Left ventricle myocardium inferior (tissue), 1 donor: ENCODE data around the gene RAB7A. TPM values are rescaled to one million over a fixed set of nuclear protein-coding genes. Genes with fewer than 3 reads are reported as not detected.

Experiments used
- DNase-seq: peaks from one replicate; pipeline ENCODE4 v3.0.0-alpha.2; 2020
- H3K27ac ChIP-seq: fragments of 200-600 bp; replicated peaks from 2 replicates; pipeline ENCODE4 v1.8.0; 2021
- H3K27me3 ChIP-seq: fragments of 200-600 bp; 2 replicates; pipeline ENCODE4 v1.8.0; 2021; ENCODE audit warnings: low read depth
- H3K36me3 ChIP-seq: fragments of 200-600 bp; 2 replicates; pipeline ENCODE4 v1.8.0; 2021
- H3K4me1 ChIP-seq: fragments of 200-600 bp; 2 replicates; pipeline ENCODE4 v1.8.0; 2021
- H3K4me3 ChIP-seq: fragments of 200-600 bp; 2 replicates; pipeline ENCODE4 v1.8.0; 2021; ENCODE audit warnings: mild to moderate bottlenecking, moderate library complexity
- H3K9me3 ChIP-seq: fragments of 200-600 bp; replicated peaks from 2 replicates; pipeline ENCODE4 v1.8.0; 2021
- intact Hi-C: fragments of 100-400 bp; cut with micrococcal nuclease; formaldehyde crosslinking; loops from one replicate; pipeline ENCODE4 v1.11.0; 2022
- total RNA-seq: library from RNA; stranded (reverse); fragmentation: NEBNext Ultra II Directional; extraction: Animal tissue kit (Norgen Biotek cat#: 25700); gene quantifications from one replicate; pipeline ENCODE4 v1.2.1, GENCODE V29; 2021
- TF ChIP-seq, protein P1 (sequence below): fragments of 200-600 bp; IDR thresholded peaks from 2 replicates; pipeline ENCODE4 v1.8.0; 2021; ENCODE audit warnings: antibody characterized with exemption, mild to moderate bottlenecking, borderline replicate concordance
- donor health status: DM: no; HTN: yes; CAD: no; lungs with severe emphysema.

RAB7A gene
- total RNA-seq, 1 donor from 2014 or later = 242 TPM

- H3K4me1 ChIP-seq = peaks cover 18% of the 10 kb centered on the region
- intact Hi-C loops = no loop called here
- no peak overlapping the region for H3K27ac ChIP-seq
- H3K36me3 ChIP-seq = no peaks in the 10 kb centered on the region
- H3K9me3 ChIP-seq = no peaks in the 10 kb centered on the region
- H3K27me3 ChIP-seq = no peaks in the 10 kb centered on the region
- TF ChIP-seq, protein P1, sequence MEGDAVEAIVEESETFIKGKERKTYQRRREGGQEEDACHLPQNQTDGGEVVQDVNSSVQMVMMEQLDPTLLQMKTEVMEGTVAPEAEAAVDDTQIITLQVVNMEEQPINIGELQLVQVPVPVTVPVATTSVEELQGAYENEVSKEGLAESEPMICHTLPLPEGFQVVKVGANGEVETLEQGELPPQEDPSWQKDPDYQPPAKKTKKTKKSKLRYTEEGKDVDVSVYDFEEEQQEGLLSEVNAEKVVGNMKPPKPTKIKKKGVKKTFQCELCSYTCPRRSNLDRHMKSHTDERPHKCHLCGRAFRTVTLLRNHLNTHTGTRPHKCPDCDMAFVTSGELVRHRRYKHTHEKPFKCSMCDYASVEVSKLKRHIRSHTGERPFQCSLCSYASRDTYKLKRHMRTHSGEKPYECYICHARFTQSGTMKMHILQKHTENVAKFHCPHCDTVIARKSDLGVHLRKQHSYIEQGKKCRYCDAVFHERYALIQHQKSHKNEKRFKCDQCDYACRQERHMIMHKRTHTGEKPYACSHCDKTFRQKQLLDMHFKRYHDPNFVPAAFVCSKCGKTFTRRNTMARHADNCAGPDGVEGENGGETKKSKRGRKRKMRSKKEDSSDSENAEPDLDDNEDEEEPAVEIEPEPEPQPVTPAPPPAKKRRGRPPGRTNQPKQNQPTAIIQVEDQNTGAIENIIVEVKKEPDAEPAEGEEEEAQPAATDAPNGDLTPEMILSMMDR = no peak
- no peak overlapping the region for H3K4me3 ChIP-seq
- no peak for DNase-seq
These were observed 116.2 kb downstream of the RAB7A start for GRCh38 chr3:128841926-128842920.

- H3K27me3 ChIP-seq = no peaks in the 10 kb centered on the region
- DNase-seq = no peak
- TF ChIP-seq, protein P1 = no peak
- no peaks in the 10 kb centered on the region for H3K9me3 ChIP-seq
- no peak overlapping the region for H3K4me3 ChIP-seq
- H3K27ac ChIP-seq = no peak overlapping the region
- H3K4me1 ChIP-seq = peaks cover 18% of the 10 kb centered on the region
- H3K36me3 ChIP-seq = no peaks in the 10 kb centered on the region
- intact Hi-C loops = no loop called here
These were observed 118.5 kb downstream of the RAB7A start for GRCh38 chr3:128844502-128844901.

DNA sequence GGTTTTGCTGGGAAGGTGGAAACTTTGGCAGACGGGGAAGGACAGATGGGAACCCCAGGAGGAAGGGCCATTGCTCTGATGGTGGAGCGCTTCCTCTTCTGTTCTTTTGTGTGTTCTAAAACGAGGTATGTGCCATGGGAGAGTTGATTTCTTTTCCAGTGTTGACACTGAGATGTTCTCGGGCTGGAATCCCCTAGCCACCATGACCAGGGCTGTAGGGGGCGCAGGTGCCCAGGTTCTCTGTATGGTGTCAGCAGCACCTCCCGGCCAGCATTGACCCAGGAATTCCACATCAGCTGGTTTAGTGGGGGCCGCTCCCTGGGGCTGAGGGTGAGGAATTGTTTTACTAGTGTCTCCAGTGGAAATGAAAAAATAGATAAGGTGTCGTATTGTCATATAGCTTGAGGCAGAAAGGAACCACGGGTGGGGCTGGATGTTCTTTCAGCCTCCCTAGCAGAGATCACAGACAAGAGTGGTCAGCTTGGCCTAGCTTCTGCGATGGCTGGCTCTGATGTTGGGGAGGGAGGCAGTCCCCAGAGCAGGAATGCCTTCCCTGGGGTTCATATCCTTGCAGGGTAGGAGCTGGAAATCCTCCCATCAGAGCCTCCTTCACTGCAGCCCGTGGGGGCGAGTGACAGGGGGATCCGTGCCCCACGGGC is 119.3 kb downstream of the RAB7A start:
- Histone ChIP-seq H3K9me3 (no peaks in the 10 kb centered on the region), H3K36me3 (no peaks in the 10 kb centered on the region), H3K4me3 (peak overlapping the region; percentile 69), H3K4me1 (peaks cover 18% of the 10 kb centered on the region), H3K27ac (peak overlapping the region; percentile 91), H3K27me3 (no peaks in the 10 kb centered on the region)
- intact Hi-C loops = loop anchor here (5.0 kb wide), 1 partner anchor 228 kb away; no protein-coding TSS in a partner anchor
- DNase-seq = no peak
- TF ChIP-seq, protein P1 = no peak

- H3K4me1 ChIP-seq = peaks cover 18% of the 10 kb centered on the region
- intact Hi-C loops = loop anchor here (5.0 kb wide), 1 partner anchor 229 kb away; no protein-coding TSS in a partner anchor
- no peaks in the 10 kb centered on the region for H3K36me3 ChIP-seq
- peak; percentile 92 for DNase-seq
- TF ChIP-seq, protein P1 = peak; percentile 73
- peak overlapping the region; percentile 69 for H3K4me3 ChIP-seq
- H3K27me3 ChIP-seq = no peaks in the 10 kb centered on the region
- peak overlapping the region; percentile 91 for H3K27ac ChIP-seq
- H3K9me3 ChIP-seq = no peaks in the 10 kb centered on the region
These were observed 119.9 kb downstream of the RAB7A start for GRCh38 chr3:128845778-128846485.

GRCh38 chr3:128846486-128846891 is 120.5 kb downstream of the RAB7A start:
- no peaks in the 10 kb centered on the region for H3K27me3 ChIP-seq
- peaks cover 18% of the 10 kb centered on the region for H3K4me1 ChIP-seq
- peak overlapping the region; percentile 91 for H3K27ac ChIP-seq
- intact Hi-C loops = loop anchor here (5.0 kb wide), 1 partner anchor 229 kb away; no protein-coding TSS in a partner anchor
- TF ChIP-seq, protein P1 = no peak
- H3K9me3 ChIP-seq = no peaks in the 10 kb centered on the region
- H3K36me3 ChIP-seq = no peaks in the 10 kb centered on the region
- H3K4me3 ChIP-seq = peak overlapping the region; percentile 69
- no peak for DNase-seq
